Astrocyte (in vitro differentiated cells and primary cell): ENCODE data around the gene ADAMTS9.

Experiments used
- CTCF ChIP-seq: IDR thresholded peaks from 2 replicates; pipeline ENCODE4 v1.5.1; 2011; ENCODE audit warnings: low read depth, mild to moderate bottlenecking, inconsistent platforms, low read length, moderate library complexity; ENCODE audit not compliant: insufficient read depth
- EZH2 ChIP-seq: IDR thresholded peaks from 2 replicates; pipeline ENCODE4 v1.6.1; 2012; ENCODE audit warnings: mild to moderate bottlenecking, low read length, inconsistent platforms; ENCODE audit not compliant: insufficient read depth

GRCh38 chr3:64647825-64648224, 40.0 kb downstream of the ADAMTS9 start:
- TF ChIP-seq EZH2 (no peak), CTCF (no peak)
